Limb (tissue), 2 donors: ENCODE data around the gene OR10AD1.
A peak's percentile ranks its signal among the peaks of the same experiment; 100 is the strongest.

ENCODE experiments used
- DNase-seq, 2 donors: peaks; one replicate each; pipeline ENCODE4 v3.0.0-alpha.2; 2016; ENCODE audit errors: extremely low spot score in 2 of 2

The OR10AD1 gene

GRCh38 chr12:48191096-48191495, 12.0 kb downstream of the OR10AD1 start:
- DNase-seq: no peak

- peak; percentile 70 to 80 for DNase-seq
Observed at GRCh38 chr12:48189331-48190125, 13.6 kb downstream of the OR10AD1 start.

GRCh38 chr12:48187916-48188695, 15.0 kb downstream of the OR10AD1 start:
- DNase-seq: no peak

- peak in 1 of 2 donors; percentile 57 for DNase-seq
Observed at GRCh38 chr12:48185181-48185919, 17.7 kb downstream of the OR10AD1 start.

GRCh38 chr12:48184549-48184922, 18.6 kb downstream of the OR10AD1 start:
- peak in 1 of 2 donors; percentile 53 for DNase-seq

- peak in 1 of 2 donors; percentile 73 for DNase-seq
Observed at GRCh38 chr12:48183876-48184548, 19.1 kb downstream of the OR10AD1 start.

- peak; percentile 69 to 88 for DNase-seq
Observed at GRCh38 chr12:48183091-48183875, 19.8 kb downstream of the OR10AD1 start, which contains the start of gene CCDC184. TSS of gene CCDC184 (plus strand) at chr12:48183644. CDS start at chr12:48184123, 479 bp downstream.

- no peak for DNase-seq
Observed at GRCh38 chr12:48182631-48183030, 20.5 kb downstream of the OR10AD1 start.

GRCh38 chr12:48180857-48181495, 22.1 kb downstream of the OR10AD1 start:
- DNase-seq: no peak

GRCh38 chr12:48180424-48180823, 22.7 kb downstream of the OR10AD1 start:
- no peak for DNase-seq

- DNase-seq: no peak
Observed at GRCh38 chr12:48179466-48179865, 23.6 kb downstream of the OR10AD1 start.

- no peak for DNase-seq
Observed at GRCh38 chr12:48177982-48178381, 25.1 kb downstream of the OR10AD1 start.

GRCh38 chr12:48176417-48176751, 26.7 kb downstream of the OR10AD1 start:
- no peak for DNase-seq

- no peak for DNase-seq
Observed at GRCh38 chr12:48175613-48176416, 27.3 kb downstream of the OR10AD1 start.

GRCh38 chr12:48169011-48169410, 34.1 kb downstream of the OR10AD1 start:
- DNase-seq: no peak

GRCh38 chr12:48165089-48165981, 37.8 kb downstream of the OR10AD1 start:
- peak in 1 of 2 donors; percentile 60 for DNase-seq

- no peak for DNase-seq
Observed at GRCh38 chr12:48164451-48164850, 38.6 kb downstream of the OR10AD1 start.

GRCh38 chr12:48163150-48163747, 39.8 kb downstream of the OR10AD1 start:
- DNase-seq: no peak
